ENCODE data around the gene DLGAP1. TPM values are rescaled to one million over a fixed set of nuclear protein-coding genes. Genes with fewer than 3 reads are reported as not detected.

The DLGAP1 gene
- total and polyA plus RNA-seq, 4 donors: 0.06 to 1.2 (median 0.17) TPM; not detected in 1

DNA sequence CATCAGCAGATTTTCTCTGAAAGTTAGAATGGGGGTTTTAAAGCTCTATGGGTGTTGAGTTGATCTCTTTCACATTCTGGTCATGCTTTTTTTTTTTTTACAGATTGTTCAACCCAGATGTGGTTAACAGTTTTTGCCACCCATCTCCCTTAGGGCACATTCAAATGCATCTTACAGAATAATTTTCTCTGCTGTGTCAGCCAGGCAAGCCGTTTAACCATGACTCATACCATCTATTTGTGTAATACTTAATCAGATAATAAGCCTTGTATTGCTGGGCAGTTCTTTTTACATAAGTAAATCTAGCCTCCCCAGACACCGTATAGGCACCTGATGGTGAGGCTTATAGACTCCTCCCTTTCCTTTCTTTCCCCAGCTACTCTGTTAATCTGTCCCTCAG lies 943.1 kb downstream of the DLGAP1 start:
- H3K4me3 ChIP-seq (ENCODE audit: low read depth in 1 of 3, low read length in 3 of 3): no peak overlapping the region
- no peaks in the 10 kb centered on the region for H3K4me1 ChIP-seq (ENCODE audit: control insufficient read depth in 4 of 4, insufficient read depth in 4 of 4, low read length in 3 of 4)
- H3K27ac ChIP-seq (ENCODE audit: low read depth in 1 of 2, low read length in 2 of 2): no peak overlapping the region
- 60% methylated on average over 2 of the region's 2 CpGs for WGBS
- no peaks in the 10 kb centered on the region for H3K27me3 ChIP-seq (ENCODE audit: control insufficient read depth in 4 of 4, insufficient read depth in 4 of 4, low read length in 3 of 4)
- no peak for DNase-seq (ENCODE audit: low spot score)
- H3K36me3 ChIP-seq (ENCODE audit: control insufficient read depth in 4 of 4, insufficient read depth in 3 of 4, low read depth in 1 of 4, low read length in 3 of 4): no peaks in the 10 kb centered on the region
- no peaks in the 10 kb centered on the region for H3K9me3 ChIP-seq (ENCODE audit: control insufficient read depth in 4 of 4, low read length in 3 of 4)
- TF ChIP-seq EGR1 (IDR thresholded peaks at IDR 0.05; ENCODE audit: low read depth in 2 of 2): no peak
- no peak for TF ChIP-seq HNF4A (conservative IDR thresholded peaks at IDR 0.05)
- TF ChIP-seq YY1 (IDR thresholded peaks at IDR 0.05): no peak
- TF ChIP-seq, protein P1, sequence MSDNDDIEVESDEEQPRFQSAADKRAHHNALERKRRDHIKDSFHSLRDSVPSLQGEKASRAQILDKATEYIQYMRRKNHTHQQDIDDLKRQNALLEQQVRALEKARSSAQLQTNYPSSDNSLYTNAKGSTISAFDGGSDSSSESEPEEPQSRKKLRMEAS (IDR thresholded peaks at IDR 0.05): no peak
- no peak for TF ChIP-seq NR2F2 (IDR thresholded peaks at IDR 0.05)
- H3K9ac ChIP-seq (ENCODE audit: low read depth in 1 of 2, low read length in 2 of 2): no peak overlapping the region

DNA sequence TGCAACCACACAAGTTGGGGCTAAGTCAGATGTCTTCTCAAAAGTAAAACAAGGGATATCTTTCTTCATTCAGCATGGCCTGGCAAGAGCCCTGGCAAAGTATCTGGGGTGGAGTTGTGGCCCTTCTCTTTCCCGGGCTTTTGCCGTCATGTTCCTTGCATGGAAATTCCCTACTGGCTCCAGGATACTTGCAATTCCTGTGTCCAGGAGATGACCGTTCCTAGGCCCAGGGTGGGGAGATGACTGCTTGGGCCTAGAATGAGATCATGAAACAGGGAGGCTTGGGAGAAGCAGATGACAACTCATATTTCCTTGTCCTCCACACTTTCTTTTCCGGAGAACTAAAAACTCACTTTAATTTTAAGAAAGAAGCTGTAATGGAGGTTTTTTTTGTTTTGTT lies 944.2 kb downstream of the DLGAP1 start:
- 95% methylated on average over 4 of the region's 4 CpGs for WGBS
- no peak for DNase-seq (ENCODE audit: low spot score)

More for the DNA sequence above, 944.2 kb downstream of the DLGAP1 start:
- Histone ChIP-seq H3K27me3 (ENCODE audit: control insufficient read depth in 4 of 4, insufficient read depth in 4 of 4, low read length in 3 of 4) (no peaks in the 10 kb centered on the region), H3K36me3 (ENCODE audit: control insufficient read depth in 4 of 4, insufficient read depth in 3 of 4, low read depth in 1 of 4, low read length in 3 of 4) (no peaks in the 10 kb centered on the region), H3K4me3 (ENCODE audit: low read depth in 1 of 3, low read length in 3 of 3) (no peak overlapping the region), H3K27ac (ENCODE audit: low read depth in 1 of 2, low read length in 2 of 2) (no peak overlapping the region), H3K9me3 (ENCODE audit: control insufficient read depth in 4 of 4, low read length in 3 of 4) (no peaks in the 10 kb centered on the region), H3K4me1 (ENCODE audit: control insufficient read depth in 4 of 4, insufficient read depth in 4 of 4, low read length in 3 of 4) (no peaks in the 10 kb centered on the region), H3K9ac (ENCODE audit: low read depth in 1 of 2, low read length in 2 of 2) (no peak overlapping the region)
- TF ChIP-seq TAF1 (conservative IDR thresholded peaks at IDR 0.05) (no peak), FOXA1 (IDR thresholded peaks at IDR 0.05) (no peak), YY1 (IDR thresholded peaks at IDR 0.05) (no peak), HNF4G (IDR thresholded peaks at IDR 0.05) (no peak), EGR1 (IDR thresholded peaks at IDR 0.05; ENCODE audit: low read depth in 2 of 2) (no peak), RXRA (IDR thresholded peaks at IDR 0.05) (no peak), FOXA2 (IDR thresholded peaks at IDR 0.05) (no peak), GABPA (IDR thresholded peaks at IDR 0.05 in 1 of 2, conservative IDR thresholded peaks at IDR 0.05 in 1 of 2) (no peak), SP1 (IDR thresholded peaks at IDR 0.05) (no peak), NR2F2 (IDR thresholded peaks at IDR 0.05) (no peak), JUND (IDR thresholded peaks at IDR 0.05) (no peak), HNF4A (conservative IDR thresholded peaks at IDR 0.05) (no peak), RAD21 (IDR thresholded peaks at IDR 0.05) (no peak)
- TF ChIP-seq, protein P2, sequence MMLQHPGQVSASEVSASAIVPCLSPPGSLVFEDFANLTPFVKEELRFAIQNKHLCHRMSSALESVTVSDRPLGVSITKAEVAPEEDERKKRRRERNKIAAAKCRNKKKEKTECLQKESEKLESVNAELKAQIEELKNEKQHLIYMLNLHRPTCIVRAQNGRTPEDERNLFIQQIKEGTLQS (IDR thresholded peaks at IDR 0.05): no peak
- TF ChIP-seq, protein P1 (IDR thresholded peaks at IDR 0.05): no peak
- TF ChIP-seq, protein P3, sequence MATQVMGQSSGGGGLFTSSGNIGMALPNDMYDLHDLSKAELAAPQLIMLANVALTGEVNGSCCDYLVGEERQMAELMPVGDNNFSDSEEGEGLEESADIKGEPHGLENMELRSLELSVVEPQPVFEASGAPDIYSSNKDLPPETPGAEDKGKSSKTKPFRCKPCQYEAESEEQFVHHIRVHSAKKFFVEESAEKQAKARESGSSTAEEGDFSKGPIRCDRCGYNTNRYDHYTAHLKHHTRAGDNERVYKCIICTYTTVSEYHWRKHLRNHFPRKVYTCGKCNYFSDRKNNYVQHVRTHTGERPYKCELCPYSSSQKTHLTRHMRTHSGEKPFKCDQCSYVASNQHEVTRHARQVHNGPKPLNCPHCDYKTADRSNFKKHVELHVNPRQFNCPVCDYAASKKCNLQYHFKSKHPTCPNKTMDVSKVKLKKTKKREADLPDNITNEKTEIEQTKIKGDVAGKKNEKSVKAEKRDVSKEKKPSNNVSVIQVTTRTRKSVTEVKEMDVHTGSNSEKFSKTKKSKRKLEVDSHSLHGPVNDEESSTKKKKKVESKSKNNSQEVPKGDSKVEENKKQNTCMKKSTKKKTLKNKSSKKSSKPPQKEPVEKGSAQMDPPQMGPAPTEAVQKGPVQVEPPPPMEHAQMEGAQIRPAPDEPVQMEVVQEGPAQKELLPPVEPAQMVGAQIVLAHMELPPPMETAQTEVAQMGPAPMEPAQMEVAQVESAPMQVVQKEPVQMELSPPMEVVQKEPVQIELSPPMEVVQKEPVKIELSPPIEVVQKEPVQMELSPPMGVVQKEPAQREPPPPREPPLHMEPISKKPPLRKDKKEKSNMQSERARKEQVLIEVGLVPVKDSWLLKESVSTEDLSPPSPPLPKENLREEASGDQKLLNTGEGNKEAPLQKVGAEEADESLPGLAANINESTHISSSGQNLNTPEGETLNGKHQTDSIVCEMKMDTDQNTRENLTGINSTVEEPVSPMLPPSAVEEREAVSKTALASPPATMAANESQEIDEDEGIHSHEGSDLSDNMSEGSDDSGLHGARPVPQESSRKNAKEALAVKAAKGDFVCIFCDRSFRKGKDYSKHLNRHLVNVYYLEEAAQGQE (IDR thresholded peaks at IDR 0.05): no peak
- TF ChIP-seq, protein P4, sequence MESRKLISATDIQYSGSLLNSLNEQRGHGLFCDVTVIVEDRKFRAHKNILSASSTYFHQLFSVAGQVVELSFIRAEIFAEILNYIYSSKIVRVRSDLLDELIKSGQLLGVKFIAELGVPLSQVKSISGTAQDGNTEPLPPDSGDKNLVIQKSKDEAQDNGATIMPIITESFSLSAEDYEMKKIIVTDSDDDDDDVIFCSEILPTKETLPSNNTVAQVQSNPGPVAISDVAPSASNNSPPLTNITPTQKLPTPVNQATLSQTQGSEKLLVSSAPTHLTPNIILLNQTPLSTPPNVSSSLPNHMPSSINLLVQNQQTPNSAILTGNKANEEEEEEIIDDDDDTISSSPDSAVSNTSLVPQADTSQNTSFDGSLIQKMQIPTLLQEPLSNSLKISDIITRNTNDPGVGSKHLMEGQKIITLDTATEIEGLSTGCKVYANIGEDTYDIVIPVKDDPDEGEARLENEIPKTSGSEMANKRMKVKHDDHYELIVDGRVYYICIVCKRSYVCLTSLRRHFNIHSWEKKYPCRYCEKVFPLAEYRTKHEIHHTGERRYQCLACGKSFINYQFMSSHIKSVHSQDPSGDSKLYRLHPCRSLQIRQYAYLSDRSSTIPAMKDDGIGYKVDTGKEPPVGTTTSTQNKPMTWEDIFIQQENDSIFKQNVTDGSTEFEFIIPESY (IDR thresholded peaks at IDR 0.05): no peak
- TF ChIP-seq, protein P5, sequence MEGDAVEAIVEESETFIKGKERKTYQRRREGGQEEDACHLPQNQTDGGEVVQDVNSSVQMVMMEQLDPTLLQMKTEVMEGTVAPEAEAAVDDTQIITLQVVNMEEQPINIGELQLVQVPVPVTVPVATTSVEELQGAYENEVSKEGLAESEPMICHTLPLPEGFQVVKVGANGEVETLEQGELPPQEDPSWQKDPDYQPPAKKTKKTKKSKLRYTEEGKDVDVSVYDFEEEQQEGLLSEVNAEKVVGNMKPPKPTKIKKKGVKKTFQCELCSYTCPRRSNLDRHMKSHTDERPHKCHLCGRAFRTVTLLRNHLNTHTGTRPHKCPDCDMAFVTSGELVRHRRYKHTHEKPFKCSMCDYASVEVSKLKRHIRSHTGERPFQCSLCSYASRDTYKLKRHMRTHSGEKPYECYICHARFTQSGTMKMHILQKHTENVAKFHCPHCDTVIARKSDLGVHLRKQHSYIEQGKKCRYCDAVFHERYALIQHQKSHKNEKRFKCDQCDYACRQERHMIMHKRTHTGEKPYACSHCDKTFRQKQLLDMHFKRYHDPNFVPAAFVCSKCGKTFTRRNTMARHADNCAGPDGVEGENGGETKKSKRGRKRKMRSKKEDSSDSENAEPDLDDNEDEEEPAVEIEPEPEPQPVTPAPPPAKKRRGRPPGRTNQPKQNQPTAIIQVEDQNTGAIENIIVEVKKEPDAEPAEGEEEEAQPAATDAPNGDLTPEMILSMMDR (IDR thresholded peaks at IDR 0.05; ENCODE audit: low read depth, low read length, missing input control): no peak

Data from liver (tissue), 9 donors.